Measurements from ENCODE around the gene NUP214.
"Not testable (repeated sequence)": the region's sequence is repeated elsewhere in the genome, so short reads cannot be mapped to it uniquely, and the experiment has no call there.

Gene NUP214

DNA sequence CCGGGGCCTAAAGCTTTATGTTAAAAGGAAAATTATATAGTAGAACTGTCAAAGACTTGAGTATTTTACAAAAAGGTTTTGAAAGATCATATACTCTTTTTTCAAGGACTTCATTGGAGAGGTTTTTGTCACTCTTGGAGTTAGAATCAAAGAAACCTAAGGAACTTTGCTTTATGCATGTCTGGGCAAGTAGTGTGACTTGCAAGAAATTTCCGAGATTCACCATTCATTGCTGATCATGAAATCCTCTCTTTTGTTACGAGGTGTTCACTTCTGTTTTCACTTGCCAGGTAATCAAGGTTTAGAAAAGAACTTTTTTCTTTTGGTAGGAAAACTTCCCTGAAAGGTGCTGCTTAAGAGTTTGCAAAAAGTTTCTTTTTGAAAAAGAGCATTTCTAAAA lies 64.8 kb downstream of the NUP214 start:
- in situ Hi-C loops (cut with MboI; ENCODE audit: low sequenced_read_pairs), result loop anchor here (25.0 kb wide), 1 partner anchor 272 kb away; no protein-coding TSS in a partner anchor

GRCh38 chr9:131191032-131191431 lies 65.6 kb downstream of the NUP214 start:
- in situ Hi-C loops (cut with MboI; ENCODE audit: low sequenced_read_pairs), result loop anchor here (25.0 kb wide), 1 partner anchor 271 kb away; no protein-coding TSS in a partner anchor

DNA sequence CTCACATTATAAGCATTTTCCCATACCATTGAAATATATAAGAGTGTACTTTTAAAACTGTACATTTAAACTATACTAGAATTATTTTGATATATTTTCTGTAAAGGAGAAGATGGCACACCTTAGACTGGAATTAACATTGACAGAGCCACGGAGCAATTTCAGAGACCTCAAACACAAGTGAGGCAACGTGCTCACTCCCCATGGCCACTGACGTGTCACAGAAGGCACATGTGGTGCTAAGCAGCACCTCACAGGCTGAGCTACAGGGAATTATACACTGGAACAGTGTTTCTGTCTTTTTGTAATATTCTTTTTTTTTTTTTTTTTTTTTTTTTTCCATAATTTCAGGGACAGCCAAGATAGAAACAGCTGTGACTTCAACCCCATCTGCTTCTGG lies 66.5 kb downstream of the NUP214 start:
- in situ Hi-C loops (cut with MboI; ENCODE audit: low sequenced_read_pairs), result loop anchor here (25.0 kb wide), 1 partner anchor 270 kb away; no protein-coding TSS in a partner anchor

- in situ Hi-C loops (cut with MboI; ENCODE audit: low sequenced_read_pairs), result loop anchor here (25.0 kb wide), 1 partner anchor 269 kb away; no protein-coding TSS in a partner anchor
Measured at GRCh38 chr9:131193051-131193450, 67.7 kb downstream of the NUP214 start.

- in situ Hi-C loops (cut with MboI; ENCODE audit: low sequenced_read_pairs), result loop anchor here (25.0 kb wide), 1 partner anchor 268 kb away; no protein-coding TSS in a partner anchor
Measured at GRCh38 chr9:131194762-131195161, 69.4 kb downstream of the NUP214 start.

DNA sequence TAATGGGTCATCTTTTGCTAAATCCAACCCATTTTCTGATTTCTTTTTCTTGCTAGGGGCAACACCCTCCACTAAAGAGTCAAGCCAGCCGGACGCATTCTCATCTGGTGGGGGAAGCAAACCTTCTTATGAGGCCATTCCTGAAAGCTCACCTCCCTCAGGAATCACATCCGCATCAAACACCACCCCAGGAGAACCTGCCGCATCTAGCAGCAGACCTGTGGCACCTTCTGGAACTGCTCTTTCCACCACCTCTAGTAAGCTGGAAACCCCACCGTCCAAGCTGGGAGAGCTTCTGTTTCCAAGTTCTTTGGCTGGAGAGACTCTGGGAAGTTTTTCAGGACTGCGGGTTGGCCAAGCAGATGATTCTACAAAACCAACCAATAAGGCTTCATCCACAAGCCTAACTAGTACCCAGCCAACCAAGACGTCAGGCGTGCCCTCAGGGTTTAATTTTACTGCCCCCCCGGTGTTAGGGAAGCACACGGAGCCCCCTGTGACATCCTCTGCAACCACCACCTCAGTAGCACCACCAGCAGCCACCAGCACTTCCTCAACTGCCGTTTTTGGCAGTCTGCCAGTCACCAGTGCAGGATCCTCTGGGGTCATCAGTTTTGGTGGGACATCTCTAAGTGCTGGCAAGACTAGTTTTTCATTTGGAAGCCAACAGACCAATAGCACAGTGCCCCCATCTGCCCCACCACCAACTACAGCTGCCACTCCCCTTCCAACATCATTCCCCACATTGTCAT lies 72.0 kb downstream of the NUP214 start:
- in situ Hi-C loops (cut with MboI; ENCODE audit: low sequenced_read_pairs), result loop anchor here (25.0 kb wide), 1 partner anchor 265 kb away; no protein-coding TSS in a partner anchor

- in situ Hi-C loops (cut with MboI; ENCODE audit: low sequenced_read_pairs), result loop anchor here (25.0 kb wide), 1 partner anchor 264 kb away; no protein-coding TSS in a partner anchor
Measured at GRCh38 chr9:131198041-131198715, 72.8 kb downstream of the NUP214 start.

GRCh38 chr9:131201856-131202255 lies 76.5 kb downstream of the NUP214 start:
- in situ Hi-C loops (cut with MboI; ENCODE audit: low sequenced_read_pairs), result no loop called here

DNA sequence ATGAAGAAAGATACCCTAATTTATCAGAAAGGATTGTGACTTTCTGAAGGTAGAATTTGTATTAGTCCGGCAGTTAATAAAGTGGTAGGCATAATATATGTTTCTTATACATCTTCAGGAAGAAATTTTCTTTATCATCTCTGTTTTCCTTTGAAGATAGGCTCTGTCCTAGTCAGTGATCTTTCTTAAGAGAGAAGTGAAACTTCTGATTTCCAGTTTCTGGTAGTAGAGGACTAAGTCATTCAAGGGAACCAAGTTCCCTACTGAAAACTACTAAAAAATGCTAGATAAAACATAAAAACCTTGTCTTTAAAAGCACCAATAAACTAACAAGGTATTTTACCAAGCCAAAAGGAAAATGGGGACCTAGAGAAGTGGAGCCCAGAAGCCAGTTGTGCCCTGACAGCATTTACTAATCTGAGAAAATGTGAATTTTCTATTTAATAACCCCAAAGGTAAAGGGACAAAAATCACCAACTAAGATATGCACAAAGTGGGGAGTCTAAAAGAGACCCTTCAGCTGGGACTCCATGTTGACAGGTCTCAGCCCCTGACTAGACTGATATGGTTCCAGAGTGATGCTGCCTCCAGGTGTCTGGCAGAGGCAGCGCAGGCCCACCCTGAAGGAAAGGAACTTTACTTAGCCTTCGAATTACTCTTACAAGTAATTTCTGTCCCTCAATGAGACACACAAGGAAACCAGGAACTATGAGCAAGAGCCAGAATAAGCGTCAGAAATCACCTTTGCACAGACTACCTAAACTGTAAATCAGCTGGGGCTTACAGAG lies 78.2 kb downstream of the NUP214 start:
- in situ Hi-C loops (cut with MboI; ENCODE audit: low sequenced_read_pairs), result no loop called here

DNA sequence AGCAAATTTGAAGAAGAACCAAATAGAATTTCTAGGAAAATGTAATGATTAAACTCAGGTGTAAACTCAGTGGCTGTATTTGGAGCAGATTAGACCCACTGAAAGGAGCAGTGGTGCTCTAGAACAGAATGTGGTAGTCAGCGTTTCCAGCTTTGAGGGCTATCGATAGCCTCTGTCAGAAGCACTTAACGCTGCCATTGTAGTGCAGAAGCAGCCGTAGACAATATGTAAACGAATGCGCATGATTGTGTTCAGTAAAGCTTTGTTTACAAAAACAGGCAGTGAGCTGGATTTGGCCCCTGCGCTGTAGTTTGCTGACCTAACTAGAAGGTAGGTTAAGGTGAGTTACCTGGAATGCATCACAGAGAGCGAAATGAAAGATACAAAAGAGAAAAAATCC lies 78.9 kb downstream of the NUP214 start:
- in situ Hi-C loops (cut with MboI; ENCODE audit: low sequenced_read_pairs), result no loop called here

- in situ Hi-C loops (cut with MboI; ENCODE audit: low sequenced_read_pairs), result no loop called here
Measured at GRCh38 chr9:131206495-131206894, 81.1 kb downstream of the NUP214 start.

GRCh38 chr9:131211920-131212319 lies 86.5 kb downstream of the NUP214 start:
- in situ Hi-C loops (cut with MboI; ENCODE audit: low sequenced_read_pairs), result not testable (repeated sequence)

GRCh38 chr9:131214286-131214856 lies 89.0 kb downstream of the NUP214 start:
- in situ Hi-C loops (cut with MboI; ENCODE audit: low sequenced_read_pairs), result no loop called here

- in situ Hi-C loops (cut with MboI; ENCODE audit: low sequenced_read_pairs), result no loop called here
Measured at GRCh38 chr9:131214876-131215275, 89.5 kb downstream of the NUP214 start.

DNA sequence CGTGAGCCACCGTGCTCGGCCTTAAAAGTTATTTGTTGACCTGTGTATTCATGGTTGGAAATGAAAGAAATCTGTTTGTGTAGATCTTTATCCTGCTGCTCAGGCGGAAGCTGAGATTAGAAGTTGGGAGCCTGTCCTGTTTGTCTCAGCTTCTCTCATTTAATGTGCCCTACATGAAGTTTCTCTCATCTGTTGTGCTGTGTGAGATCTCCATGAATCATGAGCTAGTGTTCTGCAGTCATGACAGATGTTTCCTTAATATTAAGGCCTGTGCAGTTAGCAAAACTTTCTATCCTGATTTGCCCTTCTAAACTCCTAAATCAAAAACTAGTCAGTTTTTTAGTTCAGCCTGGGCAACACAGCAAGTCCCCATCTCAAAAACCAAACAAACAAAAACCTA lies 91.4 kb downstream of the NUP214 start:
- in situ Hi-C loops (cut with MboI; ENCODE audit: low sequenced_read_pairs), result no loop called here

DNA sequence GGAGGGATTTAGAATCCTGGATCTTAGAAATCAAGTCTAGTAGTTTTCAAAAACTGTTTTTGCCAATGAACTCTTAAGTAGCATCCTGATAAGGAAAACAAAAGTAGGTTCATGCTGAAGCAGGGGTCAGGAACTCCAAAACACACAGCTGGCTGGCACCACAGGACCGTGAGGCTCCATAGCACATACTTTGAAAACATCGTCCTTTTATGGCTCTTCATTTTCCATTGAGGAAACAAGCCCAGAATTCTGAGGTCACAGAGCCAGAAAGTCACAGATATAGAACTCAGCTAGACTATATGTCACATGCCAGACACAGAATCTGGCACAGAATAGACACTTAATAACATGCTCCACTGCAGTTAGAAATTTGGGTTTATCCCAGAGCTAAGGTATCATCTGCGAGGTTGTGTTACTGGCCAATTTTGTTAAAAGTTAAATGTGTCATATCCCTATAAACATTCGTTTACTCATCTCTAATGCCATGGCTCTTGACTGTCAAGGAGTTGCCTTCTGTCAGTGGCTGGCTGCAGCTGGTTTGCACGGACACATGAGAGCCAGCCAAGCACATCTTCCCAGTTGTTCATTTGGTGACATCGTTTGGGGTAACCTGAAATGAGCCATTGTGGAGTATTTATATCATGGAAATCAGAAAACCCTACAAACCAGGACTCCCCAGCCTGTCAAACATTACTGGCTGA lies 92.1 kb downstream of the NUP214 start:
- in situ Hi-C loops (cut with MboI; ENCODE audit: low sequenced_read_pairs), result no loop called here

GRCh38 chr9:131218370-131218769 lies 93.0 kb downstream of the NUP214 start:
- in situ Hi-C loops (cut with MboI; ENCODE audit: low sequenced_read_pairs), result no loop called here

- in situ Hi-C loops (cut with MboI; ENCODE audit: low sequenced_read_pairs), result no loop called here
Measured at GRCh38 chr9:131220485-131220884, 95.1 kb downstream of the NUP214 start.

DNA sequence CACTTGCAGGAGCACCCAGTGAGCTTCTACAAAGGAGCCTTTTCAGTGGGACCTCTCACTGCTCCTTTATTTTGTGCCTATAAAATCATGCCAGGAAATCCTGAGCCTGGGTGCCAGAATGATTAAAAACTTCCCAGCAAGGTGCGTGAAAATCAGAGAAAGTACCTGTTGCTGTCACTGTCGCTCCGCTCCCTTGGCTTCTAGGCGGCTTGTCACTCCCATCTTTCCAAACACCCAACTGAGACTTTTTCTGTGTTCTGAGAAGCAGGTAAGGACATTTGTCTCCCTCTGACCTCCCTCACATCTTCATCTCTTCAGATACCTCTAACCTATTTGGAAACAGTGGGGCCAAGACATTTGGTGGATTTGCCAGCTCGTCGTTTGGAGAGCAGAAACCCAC lies 97.1 kb downstream of the NUP214 start:
- in situ Hi-C loops (cut with MboI; ENCODE audit: low sequenced_read_pairs), result no loop called here

DNA sequence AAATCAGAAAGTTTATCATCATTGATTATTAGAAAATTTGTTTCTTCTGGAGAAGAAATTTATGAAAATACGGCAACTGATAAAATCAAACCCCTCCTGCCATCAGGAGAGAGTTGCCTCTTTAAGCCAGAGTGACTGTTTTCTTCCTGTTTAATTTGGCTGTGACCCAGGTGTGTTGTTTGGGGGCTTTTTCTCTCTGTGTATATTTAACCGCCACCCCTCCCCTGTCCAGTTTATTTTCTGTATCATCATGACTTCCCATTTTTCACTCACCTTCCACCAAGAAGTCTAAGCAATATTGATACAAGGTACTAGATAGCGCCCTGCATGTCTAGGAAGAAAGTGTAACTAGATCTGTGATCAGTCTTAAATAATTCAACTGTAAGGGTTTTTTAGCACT lies 100.8 kb downstream of the NUP214 start:
- in situ Hi-C loops (cut with MboI; ENCODE audit: low sequenced_read_pairs), result no loop called here

Data from HL-60/S4 treated with phorbol 12-myristate 13-acetate at 8.2 ng/mL for 4 days and 3 days (cell line).